ENCODE data around the gene GDF2. TPM values are rescaled to one million over a fixed set of nuclear protein-coding genes. Genes with fewer than 3 reads are reported as not detected.

GDF2 gene
- total and polyA plus RNA-seq, 4 donors = not detected

- no peak overlapping the region for H3K4me3 ChIP-seq
- TF ChIP-seq CTCF (IDR thresholded peaks at IDR 0.05; ENCODE audit: control extremely low read depth, extremely low read depth) = peak; percentile 82
- no peak overlapping the region for H3K9ac ChIP-seq (ENCODE audit: insufficient read depth in 1 of 2, low read length in 2 of 2)
- 22 to 29% methylated on average over 20 of the region's 20 CpGs for WGBS, 2 donors
- H3K36me3 ChIP-seq (ENCODE audit: control insufficient read depth in 4 of 4, insufficient read depth in 4 of 4, low read length in 4 of 4) = peaks cover 0 to 39% (median 13%) of the 10 kb centered on the region in 4 donors
- DNase-seq = peak; percentile 80 to 82 (median 80)
- H3K9me3 ChIP-seq (ENCODE audit: control insufficient read depth in 4 of 4, insufficient read depth in 3 of 4, low read length in 3 of 4) = no peaks in the 10 kb centered on the region
- peak; percentile 68 for ATAC-seq (ENCODE audit: insufficient read depth, low FRiP score)
- H3K27ac ChIP-seq (ENCODE audit: low read depth in 1 of 2, low read length in 1 of 2) = no peak overlapping the region
- peaks cover 0 to 44% (median 13%) of the 10 kb centered on the region in 5 donors for H3K4me1 ChIP-seq (ENCODE audit: control insufficient read depth in 5 of 5, insufficient read depth in 5 of 5, low read length in 5 of 5)
- no peaks in the 10 kb centered on the region for H3K27me3 ChIP-seq (ENCODE audit: control insufficient read depth in 3 of 3, insufficient read depth in 3 of 3, low read length in 2 of 3)
Measured at GRCh38 chr10:47311932-47312662, 10.2 kb upstream of the GDF2 start.

- Histone ChIP-seq H3K27me3 (ENCODE audit: control insufficient read depth in 3 of 3, insufficient read depth in 3 of 3, low read length in 2 of 3) (no peaks in the 10 kb centered on the region), H3K9me3 (ENCODE audit: control insufficient read depth in 4 of 4, insufficient read depth in 3 of 4, low read length in 3 of 4) (no peaks in the 10 kb centered on the region), H3K4me1 (ENCODE audit: control insufficient read depth in 5 of 5, insufficient read depth in 5 of 5, low read length in 5 of 5) (peaks cover 0 to 38% (median 13%) of the 10 kb centered on the region in 5 donors), H3K36me3 (ENCODE audit: control insufficient read depth in 4 of 4, insufficient read depth in 4 of 4, low read length in 4 of 4) (peaks cover 0 to 39% (median 13%) of the 10 kb centered on the region in 4 donors), H3K4me3 (no peak overlapping the region), H3K9ac (ENCODE audit: insufficient read depth in 1 of 2, low read length in 2 of 2) (no peak overlapping the region), H3K27ac (ENCODE audit: low read depth in 1 of 2, low read length in 1 of 2) (no peak overlapping the region)
- no peak for TF ChIP-seq CTCF (IDR thresholded peaks at IDR 0.05; ENCODE audit: control extremely low read depth, extremely low read depth)
- ATAC-seq (ENCODE audit: insufficient read depth, low FRiP score) (no peak), DNase-seq (no peak)
- WGBS, 2 donors = 86 to 89% methylated on average over 7 of the region's 7 CpGs
Measured at GRCh38 chr10:47312663-47312995, 9.6 kb upstream of the GDF2 start.

GRCh38 chr10:47314416-47314970 is 7.8 kb upstream of the GDF2 start:
- ATAC-seq (ENCODE audit: insufficient read depth, low FRiP score) (no peak), DNase-seq (no peak)
- TF ChIP-seq CTCF (IDR thresholded peaks at IDR 0.05; ENCODE audit: control extremely low read depth, extremely low read depth) = no peak
- 83 to 93% methylated on average over 9 of the region's 9 CpGs for WGBS, 2 donors
- no peak overlapping the region for H3K4me3 ChIP-seq
- H3K4me1 ChIP-seq (ENCODE audit: control insufficient read depth in 5 of 5, insufficient read depth in 5 of 5, low read length in 5 of 5) = peaks cover 0 to 20% (median 8%) of the 10 kb centered on the region in 5 donors
- H3K27ac ChIP-seq (ENCODE audit: low read depth in 1 of 2, low read length in 1 of 2) = no peak overlapping the region
- H3K27me3 ChIP-seq (ENCODE audit: control insufficient read depth in 3 of 3, insufficient read depth in 3 of 3, low read length in 2 of 3) = no peaks in the 10 kb centered on the region
- peaks cover 0 to 39% (median 10%) of the 10 kb centered on the region in 4 donors for H3K36me3 ChIP-seq (ENCODE audit: control insufficient read depth in 4 of 4, insufficient read depth in 4 of 4, low read length in 4 of 4)
- no peaks in the 10 kb centered on the region for H3K9me3 ChIP-seq (ENCODE audit: control insufficient read depth in 4 of 4, insufficient read depth in 3 of 4, low read length in 3 of 4)
- H3K9ac ChIP-seq (ENCODE audit: insufficient read depth in 1 of 2, low read length in 2 of 2) = no peak overlapping the region

Data from lung (tissue), 12 donors.